ENCODE measurements around the gene ATMIN. TPM values are rescaled to one million over a fixed set of nuclear protein-coding genes. Genes with fewer than 3 reads are reported as not detected.

The ATMIN gene
- total RNA-seq, 2 experiments from 2014 or later, result 16.6 to 18.9 TPM

DNA sequence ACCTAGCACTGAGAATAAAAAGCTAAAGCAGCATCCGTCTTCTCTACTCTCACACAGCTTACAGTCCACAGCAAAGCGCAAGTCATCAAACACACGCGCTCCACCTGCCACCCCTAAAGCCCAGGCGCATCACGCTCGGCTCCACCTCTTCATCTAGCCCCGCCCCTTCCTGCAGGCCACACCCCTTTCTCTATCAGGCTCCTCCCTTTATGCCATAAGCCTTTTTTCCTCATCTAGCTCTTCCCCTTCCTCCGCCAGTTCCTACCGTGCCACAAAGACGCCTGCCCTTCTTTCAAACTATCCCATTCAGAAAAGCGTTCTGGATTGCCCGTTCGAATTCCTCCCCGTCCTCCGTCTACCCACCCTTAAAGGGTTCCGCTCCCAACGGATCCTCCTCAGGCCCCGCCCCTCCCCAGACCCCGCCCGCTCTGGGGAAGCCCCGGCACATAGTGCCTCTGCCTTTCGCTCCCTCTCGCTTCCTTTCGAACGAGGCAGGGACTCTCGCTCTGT, 41.0 kb downstream of the ATMIN start:
- CTCF ChIA-PET, result interaction anchor here (0.6 to 3.5 kb wide), 2 partner anchors 40 to 656 kb away, joined by 3 to 25 read pairs; partner anchors contain the start of gene ATMIN
- intact Hi-C loops (cut with micrococcal nuclease), result loop anchor here (1.0 to 5.0 kb wide), 8 partner anchors 20 to 661 kb away; partner anchors contain the start of genes ATMIN, CENPN, GAN and GCSH
- no peak overlapping the region for H3K4me3 Mint-ChIP-seq

DNA sequence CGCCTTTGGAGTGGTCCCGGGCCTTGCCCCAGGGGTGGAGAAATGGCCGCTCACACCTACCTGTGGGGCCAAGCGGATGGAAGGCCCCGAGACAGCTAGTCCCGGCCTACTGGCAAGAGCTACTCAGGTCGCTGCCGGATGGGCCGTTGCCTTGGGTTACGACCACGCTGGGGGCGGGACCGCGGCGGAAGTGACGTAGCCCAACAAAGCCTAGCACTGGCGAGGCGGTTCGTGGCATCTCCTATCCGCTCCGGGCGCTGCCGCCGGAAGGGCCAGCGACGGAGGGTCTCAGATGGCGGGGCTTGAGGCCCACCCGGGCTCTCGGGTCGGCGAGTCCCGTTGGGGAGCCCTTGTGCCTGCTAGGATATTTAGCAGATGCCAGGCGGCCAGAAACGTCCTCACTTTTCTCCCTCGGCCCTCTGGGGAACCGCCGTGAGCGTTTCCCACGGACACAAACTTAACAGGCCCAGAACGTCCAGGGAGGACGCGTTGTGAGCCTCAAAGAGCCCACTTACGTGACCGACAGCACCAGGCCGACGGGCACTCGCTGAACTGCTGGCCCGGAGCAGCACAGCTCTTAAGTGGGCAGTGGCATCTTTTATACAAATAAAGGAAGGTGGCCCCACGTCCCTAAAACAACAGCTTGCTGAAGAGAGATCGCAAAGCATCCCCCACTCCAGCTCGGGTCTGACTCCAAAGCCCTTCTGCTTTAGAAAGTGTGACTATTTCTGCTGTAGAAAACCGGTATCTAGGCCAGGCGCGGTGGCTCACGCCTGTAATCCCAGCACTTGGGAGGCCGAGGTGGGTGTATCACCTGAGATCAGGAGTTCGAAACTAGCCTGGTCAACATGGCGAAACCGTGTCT, 41.7 kb downstream of the ATMIN start, which contains the start of gene C16orf46:
C16orf46 (minus strand) TSS at position 163 of the 865 bp plus-strand sequence. CDS start 13,283 bp downstream, outside the sequence.
- H3K4me1 Mint-ChIP-seq (ENCODE audit: low read depth), result peaks cover 4% of the 10 kb centered on the region
- no peak within 1 kb of the TSS for H3K4me3 Mint-ChIP-seq
- DNase-seq, result peak; percentile 99
- no peaks in the 10 kb centered on the region for H3K9me3 Mint-ChIP-seq
- intact Hi-C loops (cut with micrococcal nuclease), result loop anchor here (1.0 to 5.0 kb wide), 8 partner anchors 19 to 660 kb away; partner anchors contain the start of genes ATMIN, CENPN, GAN and GCSH
- no peaks in the 10 kb centered on the region for H3K27me3 Mint-ChIP-seq (ENCODE audit: low read depth)
- H3K27ac Mint-ChIP-seq, result no peak within 1 kb of the TSS
- no peaks in the 10 kb centered on the region for H3K36me3 Mint-ChIP-seq (ENCODE audit: low read depth)
- CTCF ChIA-PET, result interaction anchor here (0.6 to 3.5 kb wide), 3 partner anchors 41 to 655 kb away, joined by 3 to 25 read pairs (median 3); partner anchors contain the start of gene ATMIN

More for the DNA sequence above, 41.0 kb downstream of the ATMIN start:
- H3K9me3 Mint-ChIP-seq, result no peaks in the 10 kb centered on the region
- H3K36me3 Mint-ChIP-seq (ENCODE audit: low read depth), result no peaks in the 10 kb centered on the region
- peaks cover 4% of the 10 kb centered on the region for H3K4me1 Mint-ChIP-seq (ENCODE audit: low read depth)
- no peaks in the 10 kb centered on the region for H3K27me3 Mint-ChIP-seq (ENCODE audit: low read depth)
- H3K27ac Mint-ChIP-seq, result no peak overlapping the region
- peak; percentile 96 for DNase-seq

DNA sequence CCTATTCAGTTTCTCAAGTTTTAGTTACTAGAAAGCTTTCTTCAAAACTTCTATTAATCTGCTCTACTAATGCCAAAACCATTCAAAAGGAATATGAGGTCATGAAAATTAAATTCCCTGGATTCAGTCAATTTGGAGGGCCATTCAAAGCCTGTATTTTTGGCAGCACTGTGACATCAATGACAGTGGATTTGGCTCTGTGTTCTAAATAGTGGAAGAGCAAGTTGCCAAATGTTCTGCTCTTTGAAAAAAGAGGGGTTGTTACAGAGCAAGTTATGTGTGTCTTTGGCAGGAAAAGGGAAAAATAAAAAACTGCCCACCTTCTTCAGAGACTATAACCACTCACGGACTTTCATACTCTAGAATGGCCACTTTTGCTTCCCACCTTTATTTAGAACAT, 44.6 kb downstream of the ATMIN start:
- H3K4me3 Mint-ChIP-seq, result no peak overlapping the region
- CTCF ChIA-PET, result no interaction called here
- no peak for DNase-seq
- H3K36me3 Mint-ChIP-seq (ENCODE audit: low read depth), result no peaks in the 10 kb centered on the region
- intact Hi-C loops (cut with micrococcal nuclease), result no loop called here
- H3K9me3 Mint-ChIP-seq, result no peaks in the 10 kb centered on the region
- no peak overlapping the region for H3K27ac Mint-ChIP-seq
- H3K4me1 Mint-ChIP-seq (ENCODE audit: low read depth), result peaks cover 4% of the 10 kb centered on the region
- H3K27me3 Mint-ChIP-seq (ENCODE audit: low read depth), result no peaks in the 10 kb centered on the region

DNA sequence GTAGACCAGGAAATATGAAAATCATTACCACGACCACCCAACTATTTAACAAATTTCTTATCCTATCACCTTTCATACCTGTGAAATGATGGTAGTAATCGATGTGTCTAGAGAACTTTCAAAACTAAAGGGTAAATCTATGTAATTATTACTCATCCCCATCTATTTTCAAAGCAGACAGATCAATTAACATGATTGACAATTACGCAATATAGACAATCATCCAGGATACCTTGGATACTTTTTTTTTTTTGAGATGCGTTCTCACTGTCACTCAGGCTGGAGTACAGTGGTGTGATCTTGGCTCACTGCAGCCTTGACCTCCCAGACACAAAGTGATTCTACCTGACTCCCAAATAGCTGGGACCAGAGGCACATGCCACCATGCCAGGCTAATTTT, 45.4 kb downstream of the ATMIN start:
- peaks cover 4% of the 10 kb centered on the region for H3K4me1 Mint-ChIP-seq (ENCODE audit: low read depth)
- no peaks in the 10 kb centered on the region for H3K9me3 Mint-ChIP-seq
- DNase-seq, result no peak
- no peaks in the 10 kb centered on the region for H3K27me3 Mint-ChIP-seq (ENCODE audit: low read depth)
- H3K4me3 Mint-ChIP-seq, result no peak overlapping the region
- H3K27ac Mint-ChIP-seq, result no peak overlapping the region
- H3K36me3 Mint-ChIP-seq (ENCODE audit: low read depth), result no peaks in the 10 kb centered on the region
- intact Hi-C loops (cut with micrococcal nuclease), result no loop called here
- CTCF ChIA-PET, result no interaction called here

DNA sequence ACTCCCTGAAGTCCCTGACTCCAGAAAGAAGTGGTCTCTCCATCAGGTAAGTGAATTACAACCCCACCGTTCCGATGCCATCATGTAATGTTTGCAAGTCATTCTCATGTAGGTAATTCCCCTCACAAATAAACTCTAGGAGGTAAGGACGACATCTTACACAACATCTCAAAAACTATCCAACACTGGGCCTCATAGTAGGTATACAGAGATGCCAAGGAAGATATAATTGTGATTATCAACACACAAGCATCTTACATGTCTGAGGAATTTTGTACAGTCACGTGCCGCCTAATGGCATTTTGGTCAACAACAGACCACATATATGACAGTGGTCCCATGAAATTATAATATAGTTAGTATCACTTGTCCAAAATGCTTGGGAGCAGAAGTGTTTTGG, 53.2 kb downstream of the ATMIN start:
- no peak for DNase-seq
- peaks cover 5% of the 10 kb centered on the region for H3K4me1 Mint-ChIP-seq (ENCODE audit: low read depth)
- intact Hi-C loops (cut with micrococcal nuclease), result no loop called here
- CTCF ChIA-PET, result no interaction called here
- no peaks in the 10 kb centered on the region for H3K9me3 Mint-ChIP-seq
- H3K27me3 Mint-ChIP-seq (ENCODE audit: low read depth), result no peaks in the 10 kb centered on the region
- no peak overlapping the region for H3K4me3 Mint-ChIP-seq
- peaks cover 11% of the 10 kb centered on the region for H3K36me3 Mint-ChIP-seq (ENCODE audit: low read depth)
- H3K27ac Mint-ChIP-seq, result no peak overlapping the region

DNA sequence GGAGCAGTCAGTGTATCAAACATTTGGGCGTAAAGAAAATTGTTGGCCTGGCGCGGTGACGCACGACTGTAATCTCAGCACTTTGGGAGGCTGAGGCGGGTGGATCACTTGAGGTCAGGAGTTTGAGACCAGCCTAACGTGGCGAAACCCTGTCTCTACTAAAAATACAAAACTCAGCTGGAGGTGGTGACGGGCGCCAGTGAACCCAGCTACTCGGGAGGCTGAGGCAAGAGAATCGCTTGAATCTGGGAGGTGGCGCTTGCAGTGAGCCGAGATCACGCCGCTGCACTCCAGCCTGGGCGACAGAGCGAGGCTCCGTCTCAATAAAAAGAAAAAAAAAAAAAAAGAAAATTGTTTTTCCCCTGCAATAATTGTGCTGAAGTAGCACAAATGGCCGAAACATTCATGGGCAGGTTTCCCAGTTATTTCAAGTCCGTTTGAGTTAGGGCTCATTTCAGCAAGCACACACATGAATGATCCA, 59.2 kb downstream of the ATMIN start:
- intact Hi-C loops (cut with micrococcal nuclease), result loop anchor here (5.0 kb wide), 2 partner anchors 513 to 537 kb away; no protein-coding TSS in a partner anchor
- H3K4me1 Mint-ChIP-seq (ENCODE audit: low read depth), result peaks cover 17% of the 10 kb centered on the region
- H3K36me3 Mint-ChIP-seq (ENCODE audit: low read depth), result peaks cover 7% of the 10 kb centered on the region
- no peaks in the 10 kb centered on the region for H3K27me3 Mint-ChIP-seq (ENCODE audit: low read depth)
- no peaks in the 10 kb centered on the region for H3K9me3 Mint-ChIP-seq
- CTCF ChIA-PET, result interaction anchor here (0.7 to 0.9 kb wide), 5 partner anchors 9 to 332 kb away, joined by 3 to 4 read pairs (median 3); partner anchors contain the start of gene ATMIN
- H3K27ac Mint-ChIP-seq, result no peak overlapping the region
- H3K4me3 Mint-ChIP-seq, result peak overlapping the region; percentile 78
- DNase-seq, result no peak

DNA sequence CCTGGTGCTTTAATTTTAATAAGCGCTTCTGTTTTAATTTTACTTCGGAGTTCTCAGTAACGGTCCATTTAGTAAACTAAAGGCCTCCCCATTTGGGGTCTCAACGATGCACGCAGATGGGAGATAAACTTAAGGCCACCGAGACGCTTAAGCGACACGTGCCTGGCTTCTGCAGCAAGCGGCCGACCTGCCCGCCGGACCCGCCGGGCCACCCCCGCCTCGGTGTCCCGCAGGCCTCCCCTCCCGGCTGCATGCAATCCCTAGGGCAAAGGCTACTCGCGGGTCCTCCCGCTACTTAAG, 60.0 kb downstream of the ATMIN start:
- no peak for DNase-seq
- peak overlapping the region; percentile 78 for H3K4me3 Mint-ChIP-seq
- no peak overlapping the region for H3K27ac Mint-ChIP-seq
- H3K9me3 Mint-ChIP-seq, result no peaks in the 10 kb centered on the region
- no peaks in the 10 kb centered on the region for H3K27me3 Mint-ChIP-seq (ENCODE audit: low read depth)
- CTCF ChIA-PET, result interaction anchor here (0.7 kb wide), 1 partner anchor 62 kb away, joined by 3 read pairs; no protein-coding TSS in a partner anchor
- peaks cover 6% of the 10 kb centered on the region for H3K36me3 Mint-ChIP-seq (ENCODE audit: low read depth)
- H3K4me1 Mint-ChIP-seq (ENCODE audit: low read depth), result peaks cover 17% of the 10 kb centered on the region
- intact Hi-C loops (cut with micrococcal nuclease), result loop anchor here (5.0 kb wide), 2 partner anchors 513 to 537 kb away; no protein-coding TSS in a partner anchor

DNA sequence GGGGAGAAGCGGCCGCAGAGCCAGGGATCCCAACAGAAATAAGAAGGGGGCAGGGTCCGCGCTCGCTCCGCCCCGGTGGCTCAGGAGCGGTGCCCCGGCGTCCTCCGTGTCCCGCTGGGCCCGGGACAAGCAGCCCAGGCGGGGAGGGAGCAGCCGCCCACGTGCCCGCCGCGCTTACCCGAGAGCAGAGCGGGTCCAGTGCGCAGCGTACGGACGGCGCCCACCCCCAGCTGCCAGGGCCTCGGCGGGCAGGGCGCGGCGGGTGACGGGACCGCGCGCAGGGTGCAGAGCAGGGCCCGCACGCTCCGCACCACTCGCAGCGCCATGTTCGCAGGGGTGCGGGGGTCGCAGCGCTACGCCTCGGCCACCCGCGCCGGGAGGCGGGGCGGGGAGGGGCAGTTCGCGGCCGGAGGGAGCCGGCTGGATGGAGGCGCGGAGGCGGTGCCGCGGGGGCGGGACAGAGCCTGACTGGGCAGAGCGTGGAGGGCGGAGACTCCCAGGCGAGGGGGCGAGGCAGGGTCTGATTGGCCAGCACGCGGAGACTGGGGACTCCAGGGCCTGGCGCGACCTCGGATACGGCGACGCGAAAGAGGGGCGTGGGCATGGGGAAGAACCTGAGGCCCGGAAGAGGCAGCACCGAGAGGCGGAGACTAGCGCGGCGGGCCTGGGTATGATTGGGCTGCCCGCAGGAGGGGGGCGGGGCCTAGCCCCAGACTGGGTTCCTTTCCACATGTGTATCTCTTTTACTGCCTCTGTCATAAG, 60.5 kb downstream of the ATMIN start, which contains the start of gene GCSH:
GCSH (minus strand) TSS at position 443 of the 762 bp plus-strand sequence; CDS start at position 326, 117 bp downstream.
- no peaks in the 10 kb centered on the region for H3K27me3 Mint-ChIP-seq (ENCODE audit: low read depth)
- H3K27ac Mint-ChIP-seq, result peak within 1 kb of the TSS; percentile 51
- CTCF ChIA-PET, result no interaction called here

DNA sequence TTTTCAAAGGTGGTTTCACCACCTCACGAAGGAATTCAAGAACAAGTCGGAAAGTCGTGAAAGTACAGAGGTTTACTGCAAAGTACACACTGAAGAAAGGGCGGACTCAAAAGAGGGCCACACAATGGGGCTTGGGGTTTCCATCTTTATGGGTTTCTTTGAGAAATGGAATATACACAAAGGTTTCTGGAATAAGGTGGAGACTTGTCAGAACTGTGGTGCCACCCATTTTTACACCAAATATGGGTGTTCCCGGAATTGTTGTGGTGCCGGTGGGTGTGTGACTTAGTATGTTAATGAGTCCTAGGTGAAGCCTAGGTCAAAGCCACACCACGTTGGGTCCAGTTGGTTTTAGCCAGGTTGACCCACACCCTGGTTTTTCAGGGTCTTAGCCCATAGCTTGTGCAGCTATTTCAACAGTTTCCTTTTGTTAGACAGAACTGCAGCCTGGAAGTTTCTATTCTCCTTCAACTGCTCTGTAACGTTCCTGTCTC, 61.1 kb downstream of the ATMIN start:
- CTCF ChIA-PET, result no interaction called here
- DNase-seq, result no peak

More for the DNA sequence above, 60.5 kb downstream of the ATMIN start, which contains the start of gene GCSH:
- DNase-seq, result peak; percentile 98
- peaks cover 6% of the 10 kb centered on the region for H3K36me3 Mint-ChIP-seq (ENCODE audit: low read depth)
- H3K4me1 Mint-ChIP-seq (ENCODE audit: low read depth), result peaks cover 17% of the 10 kb centered on the region
- intact Hi-C loops (cut with micrococcal nuclease), result loop anchor here (1.0 to 5.0 kb wide), 7 partner anchors 19 to 536 kb away; partner anchors contain the start of genes C16orf46, CENPN and GAN
- peak within 1 kb of the TSS; percentile 78 for H3K4me3 Mint-ChIP-seq
- H3K9me3 Mint-ChIP-seq, result no peaks in the 10 kb centered on the region

More for the DNA sequence above, 61.1 kb downstream of the ATMIN start:
- intact Hi-C loops (cut with micrococcal nuclease), result loop anchor here (1.0 to 5.0 kb wide), 7 partner anchors 19 to 536 kb away; partner anchors contain the start of genes C16orf46, CENPN and GAN
- Mint-ChIP-seq H3K9me3 (no peaks in the 10 kb centered on the region), H3K27ac (peak overlapping the region; percentile 51), H3K36me3 (ENCODE audit: low read depth) (peaks cover 6% of the 10 kb centered on the region), H3K27me3 (ENCODE audit: low read depth) (no peaks in the 10 kb centered on the region), H3K4me1 (ENCODE audit: low read depth) (peaks cover 17% of the 10 kb centered on the region), H3K4me3 (peak overlapping the region; percentile 62)

Data from activated naive CD4-positive, alpha-beta T cell treated with anti-CD3 and anti-CD28 coated beads for 36 hours (primary cell).